ENCODE data around the gene NABP1. TPM values are rescaled to one million over a fixed set of nuclear protein-coding genes. Genes with fewer than 3 reads are reported as not detected.

Gene NABP1
- total and polyA plus RNA-seq, 12 donors: 1.2 to 15.3 (median 3.8) TPM

DNA sequence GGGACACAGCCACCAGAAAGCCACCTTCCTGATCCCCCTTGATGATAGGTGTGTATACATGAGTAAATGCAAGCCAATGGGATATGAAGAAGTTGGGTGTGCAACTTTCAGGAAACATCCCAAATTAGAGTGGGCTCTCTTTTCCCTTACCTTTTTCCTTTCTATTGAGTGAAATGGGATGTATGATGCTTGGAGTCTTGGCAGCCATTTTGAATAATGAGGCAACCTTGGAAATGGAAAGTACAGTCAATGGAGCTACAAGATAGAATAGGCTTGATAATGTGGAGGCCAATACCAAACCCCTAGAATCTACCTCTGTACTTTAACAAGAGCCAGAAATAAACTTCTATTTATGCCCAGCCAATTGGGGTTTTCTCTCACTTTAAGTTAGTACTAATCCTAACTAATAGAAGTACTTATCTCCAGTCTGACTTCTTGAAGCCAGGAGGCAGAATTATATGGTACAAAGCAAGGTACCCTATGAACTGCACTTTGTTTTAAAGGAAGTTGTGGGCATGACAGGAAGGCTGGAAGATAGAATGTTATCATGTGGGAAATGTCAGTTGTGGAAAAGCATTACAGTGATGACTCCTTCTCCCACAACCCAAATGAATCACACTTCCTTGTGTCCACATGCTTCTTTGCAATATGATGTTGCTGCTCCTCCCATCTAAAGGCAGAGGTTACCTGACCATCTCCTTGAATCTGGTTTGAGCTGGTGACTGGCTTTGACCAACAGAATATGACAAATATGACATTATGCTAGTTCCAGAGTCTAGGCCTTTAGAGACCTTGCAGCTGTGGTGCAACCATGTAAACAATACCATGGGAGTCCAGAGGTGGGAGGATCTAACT lies 12.9 kb upstream of the NABP1 start:
- Histone ChIP-seq H3K27ac (no peak overlapping the region), H3K4me3 (no peak overlapping the region), H3K27me3 (peaks cover 0 to 10% (median 0%) of the 10 kb centered on the region in 7 donors), H3K9me3 (peaks cover 0 to 7% (median 0%) of the 10 kb centered on the region in 11 donors), H3K36me3 (no peaks in the 10 kb centered on the region), H3K4me1 (peaks cover 0 to 19% (median 0%) of the 10 kb centered on the region in 9 donors)
- intact Hi-C loops (cut with DNase I): no loop called here
- TF ChIP-seq CTCF (IDR thresholded peaks at IDR 0.05): no peak
- ATAC-seq (no peak), DNase-seq (no peak)

DNA sequence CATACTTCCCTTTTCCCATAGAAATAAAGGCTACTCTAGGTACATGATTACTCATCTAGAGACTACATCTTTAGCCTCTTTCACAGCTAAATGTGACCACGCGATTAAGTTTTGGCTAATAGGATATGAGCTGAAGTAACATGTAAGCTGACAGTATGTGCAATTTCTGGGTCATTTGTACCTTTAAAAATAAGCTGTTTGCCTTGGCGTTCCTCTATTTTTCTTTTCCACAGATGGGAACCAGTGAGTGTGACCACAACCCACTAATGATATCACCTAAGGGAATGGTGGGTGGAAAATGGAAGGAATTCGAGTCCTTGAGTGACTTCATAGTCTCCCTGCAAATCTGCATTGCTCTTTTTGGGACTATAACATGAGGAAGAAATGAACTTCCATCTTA lies 11.7 kb upstream of the NABP1 start:
- DNase-seq (no peak), ATAC-seq (no peak)
- Histone ChIP-seq H3K9me3 (peaks cover 0 to 7% (median 0%) of the 10 kb centered on the region in 11 donors), H3K27ac (peak overlapping the region in 1 of 10 donors; percentile 31), H3K36me3 (no peaks in the 10 kb centered on the region), H3K27me3 (peaks cover 0 to 16% (median 5%) of the 10 kb centered on the region in 7 donors), H3K4me1 (peaks cover 0 to 19% (median 0%) of the 10 kb centered on the region in 9 donors), H3K4me3 (no peak overlapping the region)
- WGBS, 2 donors: 78 to 85% methylated on average over 4 of the region's 4 CpGs
- intact Hi-C loops (cut with DNase I): no loop called here
- no peak for TF ChIP-seq CTCF (IDR thresholded peaks at IDR 0.05)

DNA sequence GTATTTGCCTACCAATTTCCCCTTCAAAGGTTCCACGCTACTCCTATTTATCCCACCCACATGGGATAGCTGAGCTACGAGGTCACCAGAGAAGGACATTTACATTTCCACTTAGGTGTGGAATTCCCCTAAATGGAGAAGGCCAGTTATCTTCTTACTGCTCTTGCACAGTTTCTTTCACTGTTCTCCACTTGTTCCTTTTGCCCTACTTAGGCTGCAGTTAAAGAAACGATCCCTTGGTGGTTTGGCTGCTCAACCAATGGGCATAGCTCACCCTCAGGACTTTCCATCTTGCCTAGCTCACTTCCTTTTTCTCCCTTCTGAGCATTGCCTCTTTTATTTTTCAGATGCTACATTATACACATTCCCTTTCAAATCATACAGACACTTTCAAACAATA lies 11.2 kb upstream of the NABP1 start:
- peaks cover 0 to 7% (median 0%) of the 10 kb centered on the region in 11 donors for H3K9me3 ChIP-seq
- H3K36me3 ChIP-seq: no peaks in the 10 kb centered on the region
- peaks cover 0 to 19% (median 0%) of the 10 kb centered on the region in 9 donors for H3K4me1 ChIP-seq
- H3K27ac ChIP-seq: peak overlapping the region in 1 of 10 donors; percentile 31
- no peak for TF ChIP-seq CTCF (IDR thresholded peaks at IDR 0.05)
- ATAC-seq (no peak), DNase-seq (no peak)
- H3K4me3 ChIP-seq: no peak overlapping the region
- 51 to 60% methylated on average over 3 of the region's 3 CpGs for WGBS, 2 donors
- intact Hi-C loops (cut with DNase I): no loop called here
- peaks cover 0 to 16% (median 5%) of the 10 kb centered on the region in 7 donors for H3K27me3 ChIP-seq

GRCh38 chr2:191670076-191670475 lies 7.9 kb upstream of the NABP1 start:
- DNase-seq: no peak
- intact Hi-C loops (cut with DNase I): no loop called here
- Histone ChIP-seq H3K36me3 (no peaks in the 10 kb centered on the region), H3K4me1 (peaks cover 0 to 25% (median 0%) of the 10 kb centered on the region in 9 donors), H3K27me3 (peaks cover 0 to 16% (median 5%) of the 10 kb centered on the region in 7 donors), H3K9me3 (no peaks in the 10 kb centered on the region), H3K4me3 (no peak overlapping the region), H3K27ac (no peak overlapping the region)
- no peak for ATAC-seq
- no peak for TF ChIP-seq CTCF (IDR thresholded peaks at IDR 0.05)

Data from heart right ventricle (tissue), 16 donors.